Measurements from ENCODE around the gene CYP51A1.

GRCh38 chr7:92072708-92073107, 61.6 kb downstream of the CYP51A1 start:
- no peak for TF ChIP-seq CREB5 (CRISPR knock-in tag; IDR thresholded peaks at IDR 0.05; ENCODE audit: low read depth)
- no peak for TF ChIP-seq TOX (CRISPR knock-in tag; IDR thresholded peaks at IDR 0.05; ENCODE audit: borderline replicate concordance)
- no peak for TF ChIP-seq SNAI2 (CRISPR knock-in tag; IDR thresholded peaks at IDR 0.05)
- no peak for TF ChIP-seq PPARA (CRISPR knock-in tag; IDR thresholded peaks at IDR 0.05; ENCODE audit: borderline replicate concordance)
- TF ChIP-seq PATZ1 (CRISPR knock-in tag; IDR thresholded peaks at IDR 0.05; ENCODE audit: borderline replicate concordance): no peak
- TF ChIP-seq ZNF70 (CRISPR knock-in tag; IDR thresholded peaks at IDR 0.05): no peak
- TF ChIP-seq CSRNP3 (CRISPR knock-in tag; IDR thresholded peaks at IDR 0.05): no peak
- no peak for TF ChIP-seq GLIS3 (CRISPR knock-in tag; IDR thresholded peaks at IDR 0.05)
- TF ChIP-seq ISL1 (CRISPR knock-in tag; IDR thresholded peaks at IDR 0.05): no peak

All from SK-N-SH treated with all-trans-retinoic acid at 6 μM for 48 hours (cell line).